OCI-LY3 (cell line): ENCODE data around the gene CTAGE6.
"Not testable (repeated sequence)": the region's sequence is repeated elsewhere in the genome, so short reads cannot be mapped to it uniquely, and the experiment has no call there.

Experiments
- H2AFZ ChIP-seq: fragments of 200-600, 300-600 bp; shearing (Covaris generic); 2 replicates; pipeline ENCODE4 v1.6.0; 2014; ENCODE audit warnings: antibody characterized with exemption, low read depth, low read length
- H3K27ac ChIP-seq: fragments of 200-600, 300-600 bp; sonication (generic); 2 replicates; pipeline ENCODE4 v1.5.1; 2014; ENCODE audit warnings: mild to moderate bottlenecking, low read length, moderate library complexity, mixed read lengths
- H3K27me3 ChIP-seq: fragments of 200-600, 300-600 bp; sonication (generic); 2 replicates; pipeline ENCODE4 v1.6.1; 2014; ENCODE audit warnings: low read depth, low read length, mixed read lengths
- H3K36me3 ChIP-seq: fragments of 200-600, 300-600 bp; sonication (generic); replicated peaks from 2 replicates; pipeline ENCODE3; 2014; ENCODE audit warnings: low read depth, low read length, mixed read lengths
- H3K4me1 ChIP-seq: fragments of 300-600, 200-600 bp; sonication (generic); 2 replicates; pipeline ENCODE4 v1.6.1; 2014; ENCODE audit warnings: low read length, mixed read lengths
- H3K4me2 ChIP-seq: fragments of 200-600, 300-600 bp; sonication (generic); 2 replicates; pipeline ENCODE4 v1.6.1; 2014; ENCODE audit warnings: low read length, mixed read lengths
- H3K4me3 ChIP-seq: fragments of 300-600, 200-600 bp; sonication (generic); 2 replicates; pipeline ENCODE4 v1.5.1; 2014; ENCODE audit warnings: antibody characterized with exemption, mild to moderate bottlenecking, low read length, moderate library complexity
- H3K79me2 ChIP-seq: fragments of 300-600, 200-600 bp; shearing (Covaris generic); 2 replicates; pipeline ENCODE4 v1.6.1; 2014; ENCODE audit warnings: mild to moderate bottlenecking, low read length, mixed read lengths
- H3K9ac ChIP-seq: fragments of 300-600, 200-600 bp; shearing (Covaris generic); 2 replicates; pipeline ENCODE4 v1.6.0; 2014; ENCODE audit warnings: mild to moderate bottlenecking, low read length, moderate library complexity
- H3K9me3 ChIP-seq: fragments of 200-600, 300-600 bp; shearing (Covaris generic); 2 replicates; pipeline ENCODE4 v1.6.1; 2014; ENCODE audit warnings: low read length, mixed read lengths; ENCODE audit not compliant: insufficient read depth
- H4K20me1 ChIP-seq: fragments of 200-600, 300-600 bp; sonication (generic); 2 replicates; pipeline ENCODE4 v1.6.1; 2016; ENCODE audit warnings: low read length, mixed read lengths; ENCODE audit not compliant: insufficient read depth

Gene CTAGE6, protein sequence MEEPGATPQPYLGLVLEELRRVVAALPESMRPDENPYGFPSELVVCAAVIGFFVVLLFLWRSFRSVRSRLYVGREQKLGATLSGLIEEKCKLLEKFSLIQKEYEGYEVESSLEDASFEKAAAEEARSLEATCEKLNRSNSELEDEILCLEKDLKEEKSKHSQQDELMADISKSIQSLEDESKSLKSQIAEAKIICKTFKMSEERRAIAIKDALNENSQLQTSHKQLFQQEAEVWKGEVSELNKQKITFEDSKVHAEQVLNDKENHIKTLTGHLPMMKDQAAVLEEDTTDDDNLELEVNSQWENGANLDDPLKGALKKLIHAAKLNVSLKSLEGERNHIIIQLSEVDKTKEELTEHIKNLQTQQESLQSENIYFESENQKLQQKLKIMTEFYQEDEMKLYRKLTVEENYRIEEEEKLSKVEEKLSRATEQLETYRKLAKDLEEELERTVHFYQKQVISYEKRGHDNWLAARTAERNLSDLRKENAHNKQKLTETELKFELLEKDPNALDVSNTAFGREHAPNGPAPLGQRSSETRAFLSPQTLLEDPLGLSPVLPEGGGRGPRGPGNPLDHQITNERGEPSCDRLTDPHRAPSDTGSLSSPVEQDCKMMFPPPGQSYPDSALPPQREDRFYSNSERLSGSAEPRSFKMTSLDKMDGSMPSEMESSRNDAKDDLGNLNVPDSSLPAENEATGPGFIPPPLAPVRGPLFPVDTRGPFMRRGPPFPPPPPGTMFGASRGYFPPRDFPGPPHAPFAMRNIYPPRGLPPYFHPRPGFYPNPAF

DNA sequence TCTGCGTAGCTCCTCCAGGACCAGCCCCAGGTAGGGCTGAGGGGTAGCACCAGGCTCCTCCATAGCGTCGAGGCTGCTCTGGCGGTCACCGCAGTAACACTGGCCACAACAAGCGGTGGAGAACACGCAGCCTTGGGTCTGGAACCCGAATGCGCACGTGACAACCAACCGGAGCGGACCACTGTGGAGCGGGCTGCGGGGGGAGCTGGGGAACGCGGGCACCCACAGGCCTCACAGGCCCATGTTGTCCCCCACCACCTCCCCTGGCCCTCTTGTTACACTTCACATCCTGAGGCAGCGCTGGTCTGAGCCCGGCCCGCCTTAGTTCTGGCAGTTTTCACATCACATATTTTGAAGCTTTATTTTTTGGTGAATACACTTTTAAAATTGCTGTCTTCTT, at the start of gene CTAGE6:
TSS of gene CTAGE6 (minus strand) at position 101 of the 400 bp plus-strand sequence. CDS start at position 63, 38 bp downstream.
- not testable (repeated sequence) for H3K79me2 ChIP-seq, H2AFZ ChIP-seq, H4K20me1 ChIP-seq, H3K9ac ChIP-seq, H3K27me3 ChIP-seq, H3K9me3 ChIP-seq, H3K36me3 ChIP-seq, H3K4me3 ChIP-seq, H3K4me1 ChIP-seq, H3K27ac ChIP-seq
- peak within 1 kb of the TSS; percentile 48; the same call in 1 of the 2 replicates for H3K4me2 ChIP-seq

GRCh38 chr7:143806664-143807071, 49.2 kb upstream of the CTAGE6 start:
- not testable (repeated sequence) for H3K79me2 ChIP-seq, H3K4me1 ChIP-seq, H3K9me3 ChIP-seq, H3K36me3 ChIP-seq, H2AFZ ChIP-seq, H3K4me2 ChIP-seq, H3K4me3 ChIP-seq, H4K20me1 ChIP-seq, H3K27me3 ChIP-seq, H3K9ac ChIP-seq, H3K27ac ChIP-seq

- H3K36me3 ChIP-seq, H3K4me1 ChIP-seq, H4K20me1 ChIP-seq, H2AFZ ChIP-seq, H3K9ac ChIP-seq, H3K27me3 ChIP-seq, H3K79me2 ChIP-seq, H3K9me3 ChIP-seq, H3K4me3 ChIP-seq, H3K27ac ChIP-seq, H3K4me2 ChIP-seq: not testable (repeated sequence)
Observed at GRCh38 chr7:143797896-143798290, 40.4 kb upstream of the CTAGE6 start.

GRCh38 chr7:143797119-143797895, 39.8 kb upstream of the CTAGE6 start:
- H3K4me1 ChIP-seq, H3K9ac ChIP-seq, H3K36me3 ChIP-seq, H3K9me3 ChIP-seq, H3K4me2 ChIP-seq, H3K79me2 ChIP-seq, H3K4me3 ChIP-seq, H3K27ac ChIP-seq, H2AFZ ChIP-seq, H4K20me1 ChIP-seq, H3K27me3 ChIP-seq: not testable (repeated sequence)

- H4K20me1 ChIP-seq, H3K4me1 ChIP-seq, H2AFZ ChIP-seq, H3K36me3 ChIP-seq, H3K4me2 ChIP-seq, H3K79me2 ChIP-seq, H3K27me3 ChIP-seq, H3K9ac ChIP-seq, H3K9me3 ChIP-seq, H3K27ac ChIP-seq, H3K4me3 ChIP-seq: not testable (repeated sequence)
Observed at GRCh38 chr7:143795653-143796052, 38.2 kb upstream of the CTAGE6 start.

DNA sequence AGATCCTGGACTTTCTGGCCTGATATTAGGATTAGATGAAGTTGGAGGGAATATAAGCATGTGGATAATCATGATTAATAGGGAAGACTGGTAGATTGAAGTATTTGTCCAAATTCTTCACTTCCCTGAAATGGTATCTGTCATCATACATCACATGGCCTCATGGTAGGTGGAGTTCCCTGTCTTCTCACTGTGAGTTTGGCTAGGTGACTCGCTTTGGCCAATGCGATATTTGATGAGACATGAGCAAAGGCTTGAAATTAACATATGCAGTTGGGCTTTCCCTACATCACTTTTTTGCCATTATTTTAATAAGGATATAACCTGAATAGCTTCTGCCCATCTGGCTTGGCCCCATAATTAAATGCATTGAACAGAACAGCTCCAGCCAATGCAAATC, 35.1 kb upstream of the CTAGE6 start:
- not testable (repeated sequence) for H3K9ac ChIP-seq, H4K20me1 ChIP-seq, H3K4me2 ChIP-seq

DNA sequence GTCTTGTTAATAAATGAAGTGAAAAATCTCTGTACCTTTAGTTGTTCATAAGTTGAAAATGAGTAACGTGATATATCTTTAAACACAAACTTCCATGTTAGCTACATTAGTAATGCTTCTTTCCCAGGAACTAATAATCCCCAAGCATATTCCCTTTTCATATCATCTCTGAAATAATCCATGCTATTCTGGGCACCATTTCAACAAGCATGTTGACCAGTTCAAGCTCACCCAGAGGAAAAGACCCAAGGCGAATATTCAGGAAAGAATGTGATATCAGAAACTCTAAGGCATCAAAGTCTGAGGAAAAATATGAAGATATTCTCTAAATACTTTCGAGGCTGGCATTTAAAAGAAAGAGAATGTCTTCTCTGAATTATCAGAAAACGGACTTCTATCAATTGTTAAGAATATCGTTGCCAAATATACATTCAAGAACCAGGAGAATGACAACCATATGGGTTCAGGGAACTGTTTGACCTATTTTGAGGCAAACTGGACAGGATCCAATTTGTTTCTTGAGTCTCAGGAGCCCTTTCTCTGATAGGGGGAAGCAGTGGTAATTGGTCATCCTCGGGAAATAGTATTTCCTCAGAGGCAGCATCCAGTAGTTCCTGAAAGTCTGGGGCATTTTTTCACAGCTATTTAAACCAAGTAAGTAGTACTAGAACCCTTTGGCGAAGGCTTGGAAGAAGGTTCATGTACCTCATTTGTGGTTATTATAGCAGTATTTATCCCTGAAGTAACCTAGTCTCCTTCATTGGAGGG, 28.1 kb upstream of the CTAGE6 start:
- not testable (repeated sequence) for H3K9me3 ChIP-seq, H4K20me1 ChIP-seq, H3K9ac ChIP-seq, H3K4me1 ChIP-seq, H2AFZ ChIP-seq, H3K4me2 ChIP-seq, H3K4me3 ChIP-seq, H3K79me2 ChIP-seq, H3K36me3 ChIP-seq, H3K27me3 ChIP-seq, H3K27ac ChIP-seq

More for the DNA sequence above, 35.1 kb upstream of the CTAGE6 start:
- H3K27ac ChIP-seq, H3K4me3 ChIP-seq, H3K4me1 ChIP-seq, H3K79me2 ChIP-seq, H3K36me3 ChIP-seq, H2AFZ ChIP-seq, H3K27me3 ChIP-seq, H3K9me3 ChIP-seq: not testable (repeated sequence)

DNA sequence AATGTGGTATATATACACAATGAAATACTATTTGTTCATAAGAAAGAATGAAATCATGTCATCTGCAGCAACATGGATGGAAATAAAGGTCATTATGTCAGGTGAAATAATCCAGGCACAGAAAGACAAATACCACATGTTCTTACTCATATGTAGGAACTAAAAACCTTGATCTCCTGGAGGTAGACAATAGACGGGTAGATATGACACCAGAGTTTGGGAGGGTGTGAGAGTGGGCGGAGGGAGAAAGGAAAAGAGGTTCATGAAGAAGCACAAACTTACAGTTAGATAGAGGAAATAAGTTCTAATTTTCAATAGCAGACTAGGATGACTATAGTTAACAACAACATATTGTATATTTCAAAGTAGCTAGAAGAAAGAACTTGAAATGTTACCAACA, 22.1 kb upstream of the CTAGE6 start:
- not testable (repeated sequence) for H3K4me2 ChIP-seq, H3K79me2 ChIP-seq, H4K20me1 ChIP-seq, H3K9me3 ChIP-seq, H3K9ac ChIP-seq, H3K4me3 ChIP-seq, H3K27ac ChIP-seq, H2AFZ ChIP-seq, H3K4me1 ChIP-seq, H3K27me3 ChIP-seq, H3K36me3 ChIP-seq
